ENCODE data around the gene AKAP12.

Gene AKAP12

GRCh38 chr6:151276112-151276740 lies 36.5 kb downstream of the AKAP12 start:
- DNase-seq, result no peak

DNA sequence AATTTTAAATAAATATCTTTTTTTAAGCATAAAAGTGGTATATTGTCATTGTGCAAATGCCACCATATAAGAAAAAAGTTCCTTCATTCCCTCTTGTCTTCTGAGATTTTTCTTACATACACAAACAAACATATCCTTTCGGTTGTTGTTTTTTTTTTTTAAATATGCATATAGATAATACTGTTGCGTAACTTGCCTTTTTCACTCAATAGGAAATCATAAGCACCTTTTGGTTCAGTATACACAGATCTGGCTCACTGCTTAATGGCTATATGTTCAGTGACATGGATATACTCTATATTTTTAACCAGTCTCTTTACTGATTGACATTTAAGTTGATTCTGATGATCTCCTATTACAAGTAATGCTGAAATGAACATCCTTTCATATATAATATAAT lies 40.1 kb downstream of the AKAP12 start:
- DNase-seq, result no peak

DNA sequence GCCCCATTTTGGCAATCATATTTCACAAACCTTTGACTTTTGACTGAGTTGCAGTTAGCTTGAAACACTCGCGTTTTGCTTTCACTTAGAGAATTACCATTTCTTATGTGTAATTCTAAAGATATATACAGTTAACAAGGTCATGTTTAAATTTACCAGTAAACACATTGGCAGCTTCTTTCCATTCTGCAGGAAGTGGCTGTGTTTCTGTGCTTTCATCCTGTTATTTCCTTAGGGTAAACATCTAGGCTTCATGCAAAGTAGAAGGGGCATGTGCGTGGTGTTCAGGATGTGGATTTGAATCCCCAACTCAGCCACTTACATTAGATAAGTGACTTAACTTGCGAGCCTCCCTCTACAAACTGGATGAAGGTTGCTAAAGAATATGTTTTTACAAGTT lies 41.1 kb downstream of the AKAP12 start:
- no peak for DNase-seq

DNA sequence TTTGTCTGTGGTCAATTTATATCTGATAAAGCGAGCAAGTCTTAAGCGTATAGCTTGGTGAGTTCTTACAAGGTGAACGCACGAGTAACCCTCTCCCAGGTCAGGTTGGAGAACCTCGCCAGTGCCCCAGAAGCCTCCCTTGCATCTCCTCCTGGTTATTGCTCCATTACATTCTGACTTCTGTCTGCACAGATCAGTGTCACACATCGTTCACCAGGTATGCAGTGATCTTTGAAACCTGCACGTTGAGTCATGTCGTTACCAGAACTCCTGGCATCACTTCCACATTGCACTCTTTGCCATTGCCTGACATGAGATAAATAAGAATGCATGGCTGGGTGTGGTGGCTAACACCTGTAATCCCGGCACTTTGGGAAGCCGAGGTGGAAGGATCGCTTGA lies 44.2 kb downstream of the AKAP12 start:
- peak; percentile 16 for DNase-seq

GRCh38 chr6:151284548-151285017 lies 44.8 kb downstream of the AKAP12 start:
- no peak for DNase-seq

GRCh38 chr6:151285122-151285521 lies 45.4 kb downstream of the AKAP12 start:
- peak; percentile 38 for DNase-seq

DNA sequence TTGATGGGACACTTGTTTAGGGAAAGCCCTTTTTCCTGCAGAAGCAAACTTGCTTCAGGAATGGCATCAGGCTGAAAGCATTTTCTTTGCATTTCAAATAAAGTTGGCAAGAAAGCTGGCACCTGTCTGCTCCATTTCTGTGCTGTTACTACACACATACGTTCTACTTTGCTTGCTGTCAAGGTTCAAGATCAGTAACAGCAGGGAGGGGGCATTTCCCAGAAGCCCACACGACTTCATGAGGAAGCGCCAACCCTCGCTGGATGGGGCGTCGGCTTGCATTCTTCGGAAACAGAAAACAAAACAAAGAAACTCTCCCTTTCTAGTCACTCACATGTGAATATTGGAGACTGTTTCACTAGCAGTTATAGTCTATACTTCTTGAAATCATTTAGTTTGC lies 46.4 kb downstream of the AKAP12 start:
- DNase-seq, result no peak

- no peak for DNase-seq
These were observed 49.1 kb downstream of the AKAP12 start for GRCh38 chr6:151288712-151289398.

GRCh38 chr6:151289399-151290007 lies 49.7 kb downstream of the AKAP12 start:
- DNase-seq, result no peak

DNA sequence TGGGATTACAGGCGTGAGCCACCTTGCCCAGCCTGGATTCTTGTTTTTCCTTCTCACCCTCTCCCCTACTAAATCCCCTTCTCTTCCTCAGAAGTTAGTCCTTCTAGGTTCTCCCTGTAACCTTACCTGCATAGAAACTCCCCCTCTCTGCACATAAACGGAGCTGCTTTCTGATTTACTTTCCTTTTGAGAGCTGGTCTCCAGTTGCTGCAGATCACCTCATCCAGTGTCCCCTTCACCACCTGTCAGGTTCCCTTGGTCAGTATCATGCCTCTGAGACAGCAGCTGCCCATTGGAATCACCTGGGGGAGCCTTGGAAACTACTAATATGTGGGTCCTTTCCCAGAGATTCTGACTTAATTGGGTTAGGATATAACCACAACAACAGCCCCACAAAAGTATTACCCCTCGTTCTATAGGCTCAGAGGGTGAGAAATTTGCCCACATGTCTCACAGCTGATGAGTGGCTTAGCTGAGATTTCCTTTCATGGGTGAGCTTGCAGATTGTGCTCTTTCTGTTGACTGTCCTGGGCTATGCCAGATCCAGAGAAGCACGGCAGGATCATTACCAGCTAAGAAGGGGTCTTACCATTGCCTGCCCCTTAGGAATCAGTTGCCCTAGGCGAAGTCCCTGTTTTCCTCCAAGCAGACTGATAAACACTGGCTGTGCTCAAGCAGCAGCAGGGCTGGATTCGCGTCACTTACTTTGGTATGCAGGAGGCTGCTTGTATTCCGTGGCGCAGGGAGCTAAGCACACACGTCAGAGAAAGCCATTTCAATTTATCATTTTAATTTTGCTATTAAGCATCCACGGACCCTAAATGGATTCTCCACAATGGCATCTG lies 51.3 kb downstream of the AKAP12 start:
- DNase-seq, result peak; percentile 76

DNA sequence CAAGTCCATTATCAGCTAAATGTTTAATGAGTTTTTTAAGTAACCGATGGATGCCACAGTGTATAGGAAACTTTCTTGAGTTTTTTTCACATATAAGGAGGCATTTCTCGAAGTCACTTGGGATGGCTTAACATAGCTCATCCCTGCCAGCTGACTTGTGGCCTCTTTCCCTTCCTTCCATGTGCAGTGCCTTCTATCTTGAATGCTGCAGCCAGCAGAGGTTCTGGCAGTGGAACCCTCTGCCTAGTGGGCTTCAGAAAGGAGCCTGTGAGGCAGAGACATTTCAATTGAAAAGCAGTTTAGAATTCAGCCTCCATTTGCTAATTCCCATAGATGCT lies 51.9 kb downstream of the AKAP12 start:
- DNase-seq, result peak; percentile 67

DNA sequence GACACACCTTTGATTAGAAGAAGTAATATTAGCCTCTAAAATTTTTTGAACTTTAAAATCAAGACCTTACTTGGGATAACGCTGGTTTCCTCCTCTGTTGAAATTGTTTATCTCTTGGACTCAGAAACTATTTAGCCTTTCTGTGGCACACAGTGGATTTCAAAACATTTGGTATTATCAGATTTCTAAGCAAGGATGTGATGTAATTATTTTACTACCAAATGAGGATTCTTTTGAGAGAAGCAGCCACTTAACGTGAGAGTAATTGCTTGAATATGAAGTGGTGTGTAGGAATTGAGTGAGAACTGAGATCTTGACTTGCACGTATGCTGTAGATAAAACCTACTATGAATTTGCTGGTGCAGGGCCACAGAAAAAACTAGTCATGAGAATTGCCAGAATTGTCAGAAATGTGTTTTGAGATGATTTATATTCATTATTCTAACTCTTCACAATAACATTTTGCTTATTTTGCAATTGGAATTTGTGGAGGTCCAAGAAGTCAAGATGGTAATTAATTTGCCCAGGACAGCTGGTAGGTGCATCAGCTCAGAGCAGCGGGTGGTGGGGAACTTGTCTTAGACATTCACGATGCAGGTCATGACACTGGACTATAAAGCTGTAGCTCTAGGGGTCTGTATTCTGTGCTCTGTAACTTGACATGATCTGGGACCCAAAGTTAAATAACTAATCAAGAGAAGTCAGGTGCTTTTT lies 53.4 kb downstream of the AKAP12 start:
- no peak for DNase-seq

- no peak for DNase-seq
These were observed 53.9 kb downstream of the AKAP12 start for GRCh38 chr6:151293688-151294016.

DNA sequence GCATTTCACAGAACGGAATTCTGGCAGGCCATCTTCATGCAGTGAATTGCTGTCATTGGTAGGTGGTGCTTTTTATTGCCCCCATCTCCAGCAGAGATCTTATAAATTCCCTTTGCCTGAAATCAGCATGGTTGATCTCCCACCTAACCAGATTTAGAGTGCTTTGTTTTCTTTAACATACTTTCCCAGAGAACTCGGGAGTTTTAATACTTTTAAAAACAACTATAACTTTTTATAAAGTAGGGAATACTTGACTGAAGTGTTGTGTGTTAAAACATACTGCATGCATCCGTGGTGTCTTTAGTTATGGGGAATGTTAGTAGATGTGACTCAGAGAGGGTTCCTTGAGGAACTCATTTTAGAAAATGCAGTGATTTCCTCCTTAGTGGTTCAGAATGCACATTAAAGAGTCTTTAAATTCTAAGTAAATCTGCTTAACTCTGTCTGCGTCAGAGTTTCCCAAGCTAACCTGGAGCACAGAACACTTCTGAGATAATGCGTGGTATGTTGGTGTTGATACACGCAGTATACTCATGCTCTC lies 54.9 kb downstream of the AKAP12 start:
- no peak for DNase-seq

DNA sequence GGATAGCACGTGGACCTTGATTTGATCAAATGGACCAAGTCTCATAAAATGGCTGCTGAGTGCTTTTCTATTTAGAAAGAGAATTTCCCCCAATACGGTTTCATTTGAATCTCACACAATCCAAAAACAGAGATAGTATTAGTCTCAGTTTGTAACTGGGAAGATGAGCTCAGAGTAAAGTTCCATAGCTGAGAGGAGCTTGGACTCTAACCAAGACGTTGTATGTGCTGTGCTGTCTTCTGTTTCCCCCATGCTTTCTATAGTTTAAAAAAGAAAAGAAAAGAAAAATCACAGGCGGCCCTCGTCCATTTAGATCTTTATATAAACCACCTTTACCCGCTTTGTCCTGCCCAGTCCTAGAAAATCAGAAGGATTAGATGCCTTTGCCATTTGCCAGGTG lies 58.1 kb downstream of the AKAP12 start:
- DNase-seq, result no peak

DNA sequence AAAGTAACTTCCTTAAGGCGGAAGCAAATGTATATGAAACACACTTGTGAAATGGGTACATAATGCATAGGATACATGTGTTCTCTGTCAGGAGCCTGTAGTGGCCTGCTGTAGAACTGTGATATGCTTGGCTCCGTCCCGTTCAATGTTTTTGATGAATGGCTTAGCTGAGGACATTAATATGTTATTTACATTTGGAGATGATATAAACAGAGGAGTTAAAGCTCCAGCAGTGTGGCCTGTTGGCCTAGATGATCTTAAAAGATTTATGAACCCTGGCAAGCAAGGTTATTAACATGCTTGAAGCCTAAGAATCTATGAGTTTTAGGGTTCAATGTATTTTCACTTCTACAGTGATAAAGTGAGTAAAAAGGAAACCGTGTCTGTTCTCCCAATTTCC lies 59.2 kb downstream of the AKAP12 start:
- DNase-seq, result no peak

DNA sequence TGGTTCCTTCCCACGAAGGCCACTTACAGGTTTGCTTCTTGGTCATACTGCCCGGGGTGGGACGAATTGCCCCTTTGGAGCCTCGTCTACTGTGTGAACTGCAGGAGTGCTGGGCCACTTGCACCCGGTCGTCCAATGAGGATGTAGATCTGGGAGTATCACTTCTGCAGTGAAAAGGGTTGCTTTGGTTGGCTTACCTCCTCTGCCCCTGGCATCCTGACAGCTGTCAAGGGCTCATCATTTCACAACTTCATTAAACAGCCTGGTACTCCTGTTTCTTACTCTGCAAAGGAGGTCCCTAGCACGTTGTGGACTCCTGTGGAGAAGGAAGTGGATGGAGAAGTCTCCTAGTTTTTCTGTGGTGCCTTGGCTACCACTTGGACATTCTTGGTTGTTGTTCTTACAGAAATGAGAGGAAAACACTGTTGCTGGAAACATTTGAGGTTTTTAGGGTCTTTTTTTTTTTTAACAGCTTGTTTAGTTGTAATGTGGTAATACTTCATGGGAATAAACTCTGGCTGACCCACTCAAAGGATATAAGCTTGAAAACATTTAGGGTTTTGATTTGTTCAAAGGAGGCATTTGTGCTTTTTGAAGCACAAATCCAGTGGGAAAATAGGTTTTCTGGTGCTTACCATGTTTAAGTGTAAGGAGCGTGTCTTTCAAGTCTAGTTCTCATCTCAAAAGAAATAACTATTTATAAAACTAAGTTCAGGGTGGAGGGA lies 60.7 kb downstream of the AKAP12 start:
- no peak for DNase-seq

DNA sequence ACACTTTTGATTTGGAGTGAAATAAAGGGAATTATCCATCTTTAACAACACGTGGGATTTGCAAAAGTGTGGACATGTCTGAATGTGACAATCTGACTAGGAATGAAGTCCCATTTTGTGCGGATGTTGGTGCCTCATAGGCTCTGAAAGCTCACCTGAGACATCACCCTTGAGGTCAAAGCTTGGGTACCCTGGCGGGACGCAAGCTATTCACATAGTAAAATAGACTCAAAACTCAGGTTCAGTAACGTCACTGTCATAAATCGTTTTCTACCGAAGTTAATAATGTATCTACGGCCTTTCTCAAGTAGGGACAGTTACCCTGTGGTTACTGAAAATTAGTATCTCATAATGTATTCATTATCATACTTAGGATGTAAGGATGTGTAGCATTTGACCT lies 61.8 kb downstream of the AKAP12 start:
- DNase-seq, result no peak

DNA sequence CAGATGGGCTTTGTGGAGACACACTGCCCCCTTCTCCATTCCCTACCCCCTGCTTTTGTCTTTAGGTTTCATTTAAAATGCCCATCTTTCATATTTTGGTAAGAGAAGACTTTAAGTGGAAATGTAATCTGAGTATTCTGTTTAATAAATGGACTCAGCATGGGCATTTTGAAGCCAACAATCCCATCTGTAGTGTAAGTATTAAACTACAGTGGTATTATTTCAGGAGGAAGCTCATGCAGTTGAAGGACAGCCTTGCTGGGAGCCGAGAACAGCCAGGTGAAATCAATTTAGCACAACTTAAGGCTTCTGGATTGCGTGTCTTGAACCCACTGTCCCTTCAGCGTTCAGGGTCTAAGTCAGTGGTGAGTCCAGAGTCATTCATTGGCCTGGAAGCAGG lies 63.5 kb downstream of the AKAP12 start:
- DNase-seq, result no peak

GRCh38 chr6:151306269-151306783 lies 66.6 kb downstream of the AKAP12 start:
- no peak for DNase-seq

DNA sequence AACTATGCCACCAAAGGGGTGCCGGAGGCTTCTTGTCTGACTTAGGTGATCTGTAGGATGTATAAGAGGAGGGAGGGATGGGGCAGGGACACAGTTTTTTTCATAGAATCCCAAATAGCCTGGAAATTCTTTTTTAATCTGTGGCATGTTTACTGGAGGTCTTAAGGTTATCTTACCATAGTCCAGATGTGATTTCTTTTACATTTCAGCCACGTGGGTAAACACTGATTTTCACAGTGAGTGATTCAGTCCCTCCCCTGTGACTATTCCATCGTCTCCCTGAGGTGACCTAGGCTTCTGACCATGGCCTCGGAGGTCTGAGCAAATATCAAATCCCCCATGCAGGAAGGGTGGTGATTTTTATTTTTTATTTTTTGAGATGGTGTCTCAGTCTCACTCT lies 67.7 kb downstream of the AKAP12 start:
- DNase-seq, result no peak

Data from right kidney (tissue), 1 donor.